Left lung (tissue), 10 donors: ENCODE data around the gene PSD4. TPM values are rescaled to one million over a fixed set of nuclear protein-coding genes. Genes with fewer than 3 reads are reported as not detected.

ENCODE experiments used
- ATAC-seq: fragments of 200-7000 bp; cut with Tn5 transposase; one replicate; pipeline ENCODE4 v1.9.1; 2020; ENCODE audit warnings: moderate library complexity
- DNase-seq, 4 donors: peaks; one replicate each; pipeline ENCODE4 v3.0.0-alpha.2; 2013 to 2020
- H3K27ac ChIP-seq, 2 donors: fragments of 200-600 bp; sonication (generic) in 1 of 2; one replicate each; pipeline versions ENCODE4 v1.5.0 to v1.8.0; 2020 to 2021
- H3K27me3 ChIP-seq, 2 donors: fragments of 200-600 bp; sonication (generic) in 1 of 2; one replicate each; pipeline versions ENCODE4 v1.5.0 to v1.8.0; 2020 to 2021
- H3K36me3 ChIP-seq, 2 donors: fragments of 200-600 bp; sonication (generic) in 1 of 2; one replicate each; pipeline versions ENCODE4 v1.5.0 to v1.8.0; 2020 to 2021
- H3K4me1 ChIP-seq, 2 donors: fragments of 200-600 bp; one replicate each; pipeline ENCODE4 v1.8.0; 2021
- H3K4me3 ChIP-seq, 2 donors: fragments of 200-600 bp; sonication (generic) in 1 of 2; one replicate each; pipeline versions ENCODE4 v1.5.0 to v1.8.0; 2020 to 2021; ENCODE audit warnings: mild to moderate bottlenecking in 1 of 2
- H3K9me3 ChIP-seq, 2 donors: fragments of 200-600 bp; sonication (generic) in 1 of 2; one replicate each; pipeline versions ENCODE4 v1.5.0 to v1.8.0; 2020 to 2021
- CTCF ChIP-seq, 2 donors: fragments of 200-600 bp; sonication (generic) in 1 of 2; IDR thresholded peaks; one replicate each; pipeline versions ENCODE4 v1.5.0 to v1.8.0; 2021; ENCODE audit warnings: antibody characterized with exemption in 2 of 2
- intact Hi-C, 2 donors: fragments of 100-400 bp; cut with DNase I; formaldehyde crosslinking; loops; one replicate each; pipeline versions ENCODE4 v1.11.2 to v1.14.2; 2022
- polyA plus RNA-seq, 6 donors: library from polyadenylated mRNA; unstranded; fragments of 120-200 nt; gene quantifications; one replicate each; pipeline ENCODE4 v1.2.1, GENCODE V29; 2013; ENCODE audit not compliant: insufficient read length in 6 of 6
- total RNA-seq, 2 donors: library from RNA; stranded (reverse); fragmentation: NEBNext Ultra II Directional; extraction: Animal tissue kit (Norgen Biotek cat#: 25700); gene quantifications; one replicate each; pipeline ENCODE4 v1.2.1, GENCODE V29; 2021
- donor health status: DM: no; HTN: yes; CAD: no.
- donor health status: DM: no; HTN: no; CAD: no.

The PSD4 gene
- total and polyA plus RNA-seq, 8 donors = 15.3 to 50.2 (median 20.7) TPM

GRCh38 chr2:113135317-113135716 lies 38.5 kb upstream of the PSD4 start:
- ATAC-seq (no peak), DNase-seq (no peak)
- Histone ChIP-seq H3K4me3 (no peak overlapping the region), H3K27me3 (no peaks in the 10 kb centered on the region), H3K27ac (no peak overlapping the region), H3K4me1 (peaks cover 0 to 13% of the 10 kb centered on the region in 2 donors), H3K9me3 (no peaks in the 10 kb centered on the region), H3K36me3 (peaks cover 0 to 39% of the 10 kb centered on the region in 2 donors)
- intact Hi-C loops = loop anchor here in 1 of 2 donors (5.0 to 10.0 kb wide), 2 partner anchors 62 to 239 kb away; no protein-coding TSS in a partner anchor
- TF ChIP-seq CTCF (IDR thresholded peaks at IDR 0.05) = no peak

- H3K27me3 ChIP-seq = no peaks in the 10 kb centered on the region
- ATAC-seq (peak; percentile 71), DNase-seq (peak in 2 of 4 donors; percentile 24 to 53)
- no peak overlapping the region for H3K27ac ChIP-seq
- no peak overlapping the region for H3K4me3 ChIP-seq
- peaks cover 0 to 25% of the 10 kb centered on the region in 2 donors for H3K36me3 ChIP-seq
- intact Hi-C loops = loop anchor here in 1 of 2 donors (5.0 to 10.0 kb wide), 2 partner anchors 60 to 238 kb away; no protein-coding TSS in a partner anchor
- H3K9me3 ChIP-seq = no peaks in the 10 kb centered on the region
- TF ChIP-seq CTCF (IDR thresholded peaks at IDR 0.05) = peak; percentile 54 to 55
- peaks cover 0 to 6% of the 10 kb centered on the region in 2 donors for H3K4me1 ChIP-seq
Measured at GRCh38 chr2:113136828-113137775, 36.7 kb upstream of the PSD4 start.

GRCh38 chr2:113137827-113138226 lies 35.9 kb upstream of the PSD4 start:
- Histone ChIP-seq H3K4me3 (no peak overlapping the region), H3K27ac (no peak overlapping the region), H3K4me1 (peaks cover 0 to 6% of the 10 kb centered on the region in 2 donors), H3K9me3 (no peaks in the 10 kb centered on the region), H3K36me3 (peaks cover 0 to 17% of the 10 kb centered on the region in 2 donors), H3K27me3 (no peaks in the 10 kb centered on the region)
- ATAC-seq (no peak), DNase-seq (no peak)
- no peak for TF ChIP-seq CTCF (IDR thresholded peaks at IDR 0.05)
- intact Hi-C loops = loop anchor here in 1 of 2 donors (5.0 to 10.0 kb wide), 2 partner anchors 59 to 237 kb away; no protein-coding TSS in a partner anchor

- intact Hi-C loops = loop anchor here in 1 of 2 donors (5.0 to 10.0 kb wide), 2 partner anchors 59 to 236 kb away; no protein-coding TSS in a partner anchor
- TF ChIP-seq CTCF (IDR thresholded peaks at IDR 0.05) = peak; percentile 83 to 88
- Histone ChIP-seq H3K9me3 (no peaks in the 10 kb centered on the region), H3K36me3 (peaks cover 0 to 9% of the 10 kb centered on the region in 2 donors), H3K4me3 (no peak overlapping the region), H3K27me3 (no peaks in the 10 kb centered on the region), H3K27ac (no peak overlapping the region), H3K4me1 (peaks cover 0 to 6% of the 10 kb centered on the region in 2 donors)
- ATAC-seq (peak; percentile 92), DNase-seq (peak in 2 of 4 donors; percentile 62 to 81)
Measured at GRCh38 chr2:113138428-113139322, 35.1 kb upstream of the PSD4 start.
